ENCODE measurements around the gene ZNF423. TPM values are rescaled to one million over a fixed set of nuclear protein-coding genes. Genes with fewer than 3 reads are reported as not detected.
A peak's percentile ranks its signal among the peaks of the same experiment; 100 is the strongest.

The ZNF423 gene
- total RNA-seq, 2 donors from 2014 or later, result 4.7 to 7.3 TPM

DNA sequence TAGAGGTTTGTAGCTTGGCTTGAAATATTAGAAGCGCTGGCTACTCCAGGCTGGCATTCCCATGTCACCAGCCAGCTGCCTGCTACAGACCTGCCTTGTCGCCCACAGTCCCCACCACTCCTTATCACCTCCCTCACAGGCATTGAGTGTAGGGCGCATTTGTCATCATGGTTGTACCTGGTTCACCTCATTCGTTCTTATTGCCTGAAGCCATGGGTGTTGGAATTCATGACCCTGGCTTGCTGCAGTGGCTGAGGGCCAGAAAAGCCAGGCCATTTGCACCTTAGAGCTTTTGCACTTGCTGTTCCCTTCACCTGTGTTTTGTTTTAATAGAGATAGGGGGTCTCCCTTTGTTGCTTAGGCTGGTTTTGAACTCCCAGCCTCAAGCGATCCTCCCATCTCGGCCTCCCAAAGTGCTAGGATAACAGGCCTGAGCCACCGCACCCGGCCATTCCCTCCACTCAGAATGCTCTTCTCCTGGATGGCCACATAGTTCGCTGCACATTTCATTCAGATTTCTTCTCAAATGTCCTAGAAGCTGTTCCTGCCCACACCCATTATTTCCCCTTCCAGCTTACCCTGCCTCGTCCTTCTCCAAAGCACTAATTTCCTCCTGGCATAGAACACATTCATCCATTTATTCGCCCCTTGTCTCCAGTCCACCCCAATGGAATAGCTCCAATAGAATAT, 384.7 kb downstream of the ZNF423 start:
- H3K36me3 ChIP-seq, result no peaks in the 10 kb centered on the region
- peak; percentile 8 for DNase-seq
- H3K27me3 ChIP-seq, result no peaks in the 10 kb centered on the region
- H3K9ac ChIP-seq (ENCODE audit: low read depth in 2 of 2, low read length in 2 of 2), result no peak overlapping the region
- intact Hi-C loops (cut with DNase I), result no loop called here
- H3K27ac ChIP-seq, result no peak overlapping the region
- no peak overlapping the region for H3K4me3 ChIP-seq
- H3K4me1 ChIP-seq, result no peaks in the 10 kb centered on the region
- TF ChIP-seq, protein P1, sequence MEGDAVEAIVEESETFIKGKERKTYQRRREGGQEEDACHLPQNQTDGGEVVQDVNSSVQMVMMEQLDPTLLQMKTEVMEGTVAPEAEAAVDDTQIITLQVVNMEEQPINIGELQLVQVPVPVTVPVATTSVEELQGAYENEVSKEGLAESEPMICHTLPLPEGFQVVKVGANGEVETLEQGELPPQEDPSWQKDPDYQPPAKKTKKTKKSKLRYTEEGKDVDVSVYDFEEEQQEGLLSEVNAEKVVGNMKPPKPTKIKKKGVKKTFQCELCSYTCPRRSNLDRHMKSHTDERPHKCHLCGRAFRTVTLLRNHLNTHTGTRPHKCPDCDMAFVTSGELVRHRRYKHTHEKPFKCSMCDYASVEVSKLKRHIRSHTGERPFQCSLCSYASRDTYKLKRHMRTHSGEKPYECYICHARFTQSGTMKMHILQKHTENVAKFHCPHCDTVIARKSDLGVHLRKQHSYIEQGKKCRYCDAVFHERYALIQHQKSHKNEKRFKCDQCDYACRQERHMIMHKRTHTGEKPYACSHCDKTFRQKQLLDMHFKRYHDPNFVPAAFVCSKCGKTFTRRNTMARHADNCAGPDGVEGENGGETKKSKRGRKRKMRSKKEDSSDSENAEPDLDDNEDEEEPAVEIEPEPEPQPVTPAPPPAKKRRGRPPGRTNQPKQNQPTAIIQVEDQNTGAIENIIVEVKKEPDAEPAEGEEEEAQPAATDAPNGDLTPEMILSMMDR (IDR thresholded peaks at IDR 0.05), result no peak
- no peaks in the 10 kb centered on the region for H3K9me3 ChIP-seq

DNA sequence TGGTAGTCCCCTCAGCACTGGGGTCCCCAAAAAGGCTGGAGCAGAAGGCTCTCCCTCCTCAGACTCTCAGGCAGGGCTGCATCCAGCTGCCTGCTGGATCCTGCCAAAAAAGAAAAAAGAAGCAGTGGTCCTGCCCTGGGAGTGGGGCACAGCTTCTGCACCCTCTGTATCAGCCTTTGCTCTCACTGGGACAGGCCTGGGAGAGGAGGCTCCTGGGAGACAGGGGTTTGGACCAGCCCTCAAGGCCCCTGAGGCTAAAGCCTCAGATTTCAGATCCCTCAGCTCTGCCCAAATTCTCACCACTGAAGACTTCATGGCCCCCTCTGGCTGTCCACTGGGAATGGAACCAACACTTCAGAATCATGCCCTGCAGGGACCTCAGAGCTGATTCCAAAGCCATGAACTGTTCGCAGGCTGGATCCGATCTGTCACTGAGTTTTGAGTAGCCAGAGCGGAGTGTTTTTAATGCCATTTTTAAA, 385.4 kb downstream of the ZNF423 start:
- H3K27me3 ChIP-seq, result no peaks in the 10 kb centered on the region
- DNase-seq, result peak; percentile 6
- H3K4me1 ChIP-seq, result no peaks in the 10 kb centered on the region
- intact Hi-C loops (cut with DNase I), result no loop called here
- H3K27ac ChIP-seq, result no peak overlapping the region
- no peaks in the 10 kb centered on the region for H3K9me3 ChIP-seq
- H3K4me3 ChIP-seq, result no peak overlapping the region
- TF ChIP-seq, protein P1 (IDR thresholded peaks at IDR 0.05), result no peak
- H3K36me3 ChIP-seq, result no peaks in the 10 kb centered on the region
- no peak overlapping the region for H3K9ac ChIP-seq (ENCODE audit: low read depth in 2 of 2, low read length in 2 of 2)

DNA sequence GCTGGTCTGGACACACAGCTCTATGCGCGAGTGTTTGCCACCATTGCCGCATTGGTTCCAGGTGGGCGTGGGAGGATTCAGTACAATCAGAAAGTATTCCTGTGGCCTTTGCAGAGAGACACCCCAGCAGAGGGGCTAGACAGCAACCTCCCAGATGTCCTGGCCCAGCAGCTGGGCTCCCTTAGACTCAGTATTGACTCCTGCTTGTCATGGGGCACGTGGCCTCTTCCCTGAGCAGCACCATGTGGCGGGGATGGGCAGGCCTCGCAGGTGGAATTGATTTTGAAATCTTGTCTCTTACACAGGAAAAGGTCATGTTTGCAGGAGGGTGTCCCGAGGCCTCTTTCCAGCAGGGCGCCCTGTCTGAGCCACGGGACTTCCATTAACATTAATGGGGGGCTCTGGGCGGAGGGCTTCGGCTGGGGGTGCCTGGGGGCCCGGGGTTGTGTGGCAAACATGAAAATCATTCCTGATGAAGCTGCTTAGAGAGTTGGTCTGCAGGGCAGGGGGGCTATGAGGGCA, 385.9 kb downstream of the ZNF423 start:
- intact Hi-C loops (cut with DNase I), result no loop called here
- no peaks in the 10 kb centered on the region for H3K36me3 ChIP-seq
- no peak overlapping the region for H3K9ac ChIP-seq (ENCODE audit: low read depth in 2 of 2, low read length in 2 of 2)
- no peak overlapping the region for H3K27ac ChIP-seq
- DNase-seq, result peak; percentile 10
- no peaks in the 10 kb centered on the region for H3K9me3 ChIP-seq
- no peak overlapping the region for H3K4me3 ChIP-seq
- TF ChIP-seq, protein P1 (IDR thresholded peaks at IDR 0.05), result no peak
- H3K27me3 ChIP-seq, result no peaks in the 10 kb centered on the region
- H3K4me1 ChIP-seq, result no peaks in the 10 kb centered on the region

DNA sequence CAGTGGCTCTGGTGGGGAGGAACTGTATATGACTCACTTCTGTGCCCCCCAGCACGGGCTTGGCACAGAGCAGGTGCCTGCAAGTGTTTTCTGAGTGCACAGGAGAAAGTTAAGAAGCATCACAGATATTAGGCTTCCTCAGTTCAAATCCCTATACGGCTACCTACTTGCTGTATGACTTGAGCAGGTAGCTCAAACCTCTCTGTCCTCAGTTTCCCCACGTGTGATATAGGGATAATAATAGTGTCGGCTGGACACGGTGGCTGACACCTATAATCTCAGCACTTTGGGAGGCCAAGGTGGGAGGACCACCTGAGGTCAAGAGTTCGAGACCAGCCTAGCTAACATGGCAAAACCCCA, 386.6 kb downstream of the ZNF423 start:
- DNase-seq, result peak; percentile 6
- H3K9ac ChIP-seq (ENCODE audit: low read depth in 2 of 2, low read length in 2 of 2), result no peak overlapping the region
- no peak overlapping the region for H3K27ac ChIP-seq
- intact Hi-C loops (cut with DNase I), result no loop called here
- no peaks in the 10 kb centered on the region for H3K4me1 ChIP-seq
- TF ChIP-seq, protein P1 (IDR thresholded peaks at IDR 0.05), result no peak
- H3K36me3 ChIP-seq, result no peaks in the 10 kb centered on the region
- no peaks in the 10 kb centered on the region for H3K9me3 ChIP-seq
- no peaks in the 10 kb centered on the region for H3K27me3 ChIP-seq
- no peak overlapping the region for H3K4me3 ChIP-seq

DNA sequence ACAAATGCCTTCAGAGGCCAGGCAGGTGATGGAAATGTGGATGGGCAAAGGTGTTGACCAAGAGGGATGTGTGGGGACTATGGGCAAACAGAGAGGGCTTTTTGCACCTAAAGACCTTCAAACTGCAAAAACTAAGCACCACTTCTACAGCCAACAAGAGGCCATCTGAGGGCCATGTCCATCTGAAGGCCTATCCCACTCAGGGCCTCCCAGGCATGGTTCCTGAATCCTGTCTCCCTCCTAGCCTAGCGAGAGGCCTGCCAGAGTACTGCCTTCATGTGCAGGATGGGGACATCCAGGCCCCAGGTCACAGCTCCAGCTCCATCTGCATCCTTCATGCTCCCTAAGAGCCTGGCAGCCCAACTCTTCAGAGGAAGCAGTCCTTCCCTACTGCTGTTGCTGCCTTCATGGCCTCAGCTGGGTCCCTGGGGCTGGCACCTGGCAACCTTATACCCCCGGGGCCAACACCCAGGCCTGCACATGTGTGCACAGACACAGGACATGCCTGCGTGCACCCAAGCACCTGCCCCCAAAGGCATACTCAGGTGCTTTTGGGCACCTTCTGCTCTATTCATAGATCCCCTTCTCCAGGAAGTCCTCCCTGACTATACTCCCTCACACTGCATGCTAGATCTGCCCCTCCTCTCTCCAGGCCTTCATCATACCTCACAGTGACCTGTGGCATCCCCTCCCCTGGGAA, 387.2 kb downstream of the ZNF423 start:
- H3K4me1 ChIP-seq, result no peaks in the 10 kb centered on the region
- DNase-seq, result peak; percentile 8
- no peak overlapping the region for H3K27ac ChIP-seq
- no peaks in the 10 kb centered on the region for H3K36me3 ChIP-seq
- H3K27me3 ChIP-seq, result no peaks in the 10 kb centered on the region
- TF ChIP-seq, protein P1 (IDR thresholded peaks at IDR 0.05), result no peak
- no peaks in the 10 kb centered on the region for H3K9me3 ChIP-seq
- no peak overlapping the region for H3K9ac ChIP-seq (ENCODE audit: low read depth in 2 of 2, low read length in 2 of 2)
- no peak overlapping the region for H3K4me3 ChIP-seq
- intact Hi-C loops (cut with DNase I), result no loop called here
